SK-N-SH treated with all-trans-retinoic acid at 6 μM for 48 hours (cell line): ENCODE data around the gene BRINP3.

Experiments used
- GLIS3 ChIP-seq: fragments of 250-450 bp; sonication (Bioruptor Pico); IDR thresholded peaks from 2 replicates; pipeline ENCODE4 v1.5.0; 2020; ENCODE audit warnings: mild to moderate bottlenecking, moderate library complexity
- TCF4 ChIP-seq: fragments of 250-450 bp; sonication (Bioruptor Pico); IDR thresholded peaks from 2 replicates; pipeline ENCODE4 v1.8.0; 2021; ENCODE audit warnings: mild to moderate bottlenecking, moderate library complexity, borderline replicate concordance
- TF ChIP-seq, protein P1 (sequence below): fragments of 250-450 bp; sonication (Bioruptor Pico); IDR thresholded peaks from 2 replicates; pipeline ENCODE4 v1.8.0; 2020; ENCODE audit warnings: mild to moderate bottlenecking, moderate library complexity, borderline replicate concordance

DNA sequence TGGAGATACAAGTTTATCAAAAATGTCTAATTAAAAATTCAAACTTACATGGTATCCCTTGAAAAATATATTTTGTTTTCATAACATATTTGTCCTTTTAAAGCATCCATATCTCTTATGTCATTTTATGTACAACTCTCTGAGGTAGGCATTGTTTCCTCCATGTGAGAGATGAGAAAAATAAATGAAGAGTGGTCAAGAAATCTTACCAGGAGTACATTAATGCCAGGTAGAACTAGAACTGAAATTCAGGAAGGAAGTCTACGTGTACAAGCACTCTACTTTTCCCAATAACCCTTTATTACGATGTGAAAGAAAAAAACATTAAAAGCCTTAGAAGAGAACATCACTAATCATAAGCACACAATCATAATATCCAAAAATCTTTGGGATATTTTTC lies 5.6 kb downstream of the BRINP3 start:
- TF ChIP-seq TCF4 (no peak), GLIS3 (CRISPR knock-in tag) (no peak)
- TF ChIP-seq, protein P1, sequence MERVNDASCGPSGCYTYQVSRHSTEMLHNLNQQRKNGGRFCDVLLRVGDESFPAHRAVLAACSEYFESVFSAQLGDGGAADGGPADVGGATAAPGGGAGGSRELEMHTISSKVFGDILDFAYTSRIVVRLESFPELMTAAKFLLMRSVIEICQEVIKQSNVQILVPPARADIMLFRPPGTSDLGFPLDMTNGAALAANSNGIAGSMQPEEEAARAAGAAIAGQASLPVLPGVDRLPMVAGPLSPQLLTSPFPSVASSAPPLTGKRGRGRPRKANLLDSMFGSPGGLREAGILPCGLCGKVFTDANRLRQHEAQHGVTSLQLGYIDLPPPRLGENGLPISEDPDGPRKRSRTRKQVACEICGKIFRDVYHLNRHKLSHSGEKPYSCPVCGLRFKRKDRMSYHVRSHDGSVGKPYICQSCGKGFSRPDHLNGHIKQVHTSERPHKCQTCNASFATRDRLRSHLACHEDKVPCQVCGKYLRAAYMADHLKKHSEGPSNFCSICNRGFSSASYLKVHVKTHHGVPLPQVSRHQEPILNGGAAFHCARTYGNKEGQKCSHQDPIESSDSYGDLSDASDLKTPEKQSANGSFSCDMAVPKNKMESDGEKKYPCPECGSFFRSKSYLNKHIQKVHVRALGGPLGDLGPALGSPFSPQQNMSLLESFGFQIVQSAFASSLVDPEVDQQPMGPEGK (CRISPR knock-in tag), result no peak
